GM12891 (cell line): ENCODE results near the gene VWF.

Experiments
- PAX5 ChIP-seq: IDR thresholded peaks from 2 replicates; pipeline ENCODE4 v1.6.1; 2011; ENCODE audit warnings: low read length, moderate library complexity, mild to moderate bottlenecking; ENCODE audit not compliant: insufficient read depth, severe bottlenecking
- POLR2A ChIP-seq: IDR thresholded peaks from 2 replicates; pipeline ENCODE4 v1.6.1; 2011; ENCODE audit warnings: low read depth, low read length, control low read depth
- POLR2AphosphoS5 ChIP-seq: IDR thresholded peaks from 2 replicates; pipeline ENCODE4 v1.6.1; 2011; ENCODE audit warnings: low read depth, low read length, control low read depth
- TAF1 ChIP-seq: IDR thresholded peaks from 2 replicates; pipeline ENCODE4 v1.6.1; 2011; ENCODE audit warnings: low read depth, low read length, control low read depth

GRCh38 chr12:6040815-6041214 lies 83.7 kb downstream of the VWF start:
- TF ChIP-seq TAF1 (no peak), PAX5 (no peak), POLR2A (no peak), POLR2AphosphoS5 (no peak)
